ENCODE data around the gene RNU2-63P. TPM values are rescaled to one million over a fixed set of nuclear protein-coding genes. Genes with fewer than 3 reads are reported as not detected.

Gene RNU2-63P
- total RNA-seq, 1 experiment from 2014 or later: not detected

DNA sequence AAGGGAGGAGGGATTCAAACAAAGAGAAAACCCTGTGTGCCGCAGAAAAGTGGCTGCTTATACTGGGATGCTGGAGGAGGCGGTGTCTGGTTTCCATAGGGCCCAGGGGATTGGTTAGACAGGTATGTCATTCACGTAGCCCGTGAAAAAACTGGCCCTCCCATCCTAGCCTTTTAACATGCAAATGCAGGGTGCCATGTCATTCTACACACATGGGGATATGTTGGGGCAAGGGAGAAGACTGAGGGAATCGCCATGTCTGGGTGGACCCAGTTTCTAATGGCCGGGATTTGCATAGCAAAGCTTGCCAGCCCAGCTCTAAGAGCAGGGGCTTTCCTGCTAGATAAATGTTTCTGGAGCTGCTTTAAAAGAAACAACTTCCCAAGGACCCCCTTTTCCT lies 8.2 kb upstream of the RNU2-63P start:
- TF ChIP-seq, protein P1, sequence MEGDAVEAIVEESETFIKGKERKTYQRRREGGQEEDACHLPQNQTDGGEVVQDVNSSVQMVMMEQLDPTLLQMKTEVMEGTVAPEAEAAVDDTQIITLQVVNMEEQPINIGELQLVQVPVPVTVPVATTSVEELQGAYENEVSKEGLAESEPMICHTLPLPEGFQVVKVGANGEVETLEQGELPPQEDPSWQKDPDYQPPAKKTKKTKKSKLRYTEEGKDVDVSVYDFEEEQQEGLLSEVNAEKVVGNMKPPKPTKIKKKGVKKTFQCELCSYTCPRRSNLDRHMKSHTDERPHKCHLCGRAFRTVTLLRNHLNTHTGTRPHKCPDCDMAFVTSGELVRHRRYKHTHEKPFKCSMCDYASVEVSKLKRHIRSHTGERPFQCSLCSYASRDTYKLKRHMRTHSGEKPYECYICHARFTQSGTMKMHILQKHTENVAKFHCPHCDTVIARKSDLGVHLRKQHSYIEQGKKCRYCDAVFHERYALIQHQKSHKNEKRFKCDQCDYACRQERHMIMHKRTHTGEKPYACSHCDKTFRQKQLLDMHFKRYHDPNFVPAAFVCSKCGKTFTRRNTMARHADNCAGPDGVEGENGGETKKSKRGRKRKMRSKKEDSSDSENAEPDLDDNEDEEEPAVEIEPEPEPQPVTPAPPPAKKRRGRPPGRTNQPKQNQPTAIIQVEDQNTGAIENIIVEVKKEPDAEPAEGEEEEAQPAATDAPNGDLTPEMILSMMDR (conservative IDR thresholded peaks at IDR 0.05): no peak
- no peak for TF ChIP-seq EZH2 (IDR thresholded peaks at IDR 0.05; ENCODE audit: low read depth)
- H3K4me1 ChIP-seq (replicated peaks; ENCODE audit: insufficient read depth): no peaks in the 10 kb centered on the region
- no peaks in the 10 kb centered on the region for H3K9me3 ChIP-seq (ENCODE audit: insufficient read depth, low read depth)
- H3K4me3 ChIP-seq: no peak overlapping the region
- no peaks in the 10 kb centered on the region for H3K79me2 ChIP-seq (ENCODE audit: low read depth)
- peaks cover 8% of the 10 kb centered on the region for H3K36me3 ChIP-seq (ENCODE audit: low read depth)
- H2AFZ ChIP-seq: no peak overlapping the region
- ChIA-PET CTCF (no interaction called here), POLR2A (ENCODE audit: unreplicated experiment) (no interaction called here)
- no peaks in the 10 kb centered on the region for H3F3A ChIP-seq (ENCODE audit: insufficient read depth, low read depth)
- H3K4me2 ChIP-seq: no peak overlapping the region
- DNase-seq: no peak
- no peaks in the 10 kb centered on the region for H4K20me1 ChIP-seq (ENCODE audit: insufficient read depth)
- H3K27me3 ChIP-seq (ENCODE audit: insufficient read depth, low read depth): no peaks in the 10 kb centered on the region
- H3K27ac ChIP-seq: no peak overlapping the region
- BruUV-seq (replicated peaks): no TSS peak
- intact Hi-C loops (cut with micrococcal nuclease; ENCODE audit: unreplicated experiment): no loop called here
- 0 out of 2 replicates have a peak, but pooled peaks cover 4% of the 10 kb centered on the region for H3K9me2 ChIP-seq (ENCODE audit: insufficient read depth)

- Histone ChIP-seq H3K4me3 (no peak overlapping the region), H3K36me3 (ENCODE audit: low read depth) (no peaks in the 10 kb centered on the region), H4K20me1 (ENCODE audit: insufficient read depth) (no peaks in the 10 kb centered on the region), H3K9me3 (ENCODE audit: insufficient read depth, low read depth) (no peaks in the 10 kb centered on the region), H3K79me2 (ENCODE audit: low read depth) (no peaks in the 10 kb centered on the region), H3K4me2 (no peak overlapping the region), H2AFZ (no peak overlapping the region), H3K27me3 (ENCODE audit: insufficient read depth, low read depth) (no peaks in the 10 kb centered on the region), H3K9me2 (ENCODE audit: insufficient read depth) (0 out of 2 replicates have a peak, but pooled peaks cover 4% of the 10 kb centered on the region), H3K4me1 (replicated peaks; ENCODE audit: insufficient read depth) (no peaks in the 10 kb centered on the region), H3F3A (ENCODE audit: insufficient read depth, low read depth) (no peaks in the 10 kb centered on the region), H3K27ac (no peak overlapping the region)
- no peak for TF ChIP-seq EZH2 (IDR thresholded peaks at IDR 0.05; ENCODE audit: low read depth)
- TF ChIP-seq, protein P1 (conservative IDR thresholded peaks at IDR 0.05): no peak
- ChIA-PET CTCF (interaction anchor here (0.7 kb wide), 1 partner anchor 20 kb away, joined by 3 read pairs; no protein-coding TSS in a partner anchor), POLR2A (ENCODE audit: unreplicated experiment) (no interaction called here)
- no TSS peak for BruUV-seq (replicated peaks)
- DNase-seq: no peak
- intact Hi-C loops (cut with micrococcal nuclease; ENCODE audit: unreplicated experiment): no loop called here
Observed at GRCh38 chr2:88022669-88022921, 6.2 kb upstream of the RNU2-63P start.

DNA sequence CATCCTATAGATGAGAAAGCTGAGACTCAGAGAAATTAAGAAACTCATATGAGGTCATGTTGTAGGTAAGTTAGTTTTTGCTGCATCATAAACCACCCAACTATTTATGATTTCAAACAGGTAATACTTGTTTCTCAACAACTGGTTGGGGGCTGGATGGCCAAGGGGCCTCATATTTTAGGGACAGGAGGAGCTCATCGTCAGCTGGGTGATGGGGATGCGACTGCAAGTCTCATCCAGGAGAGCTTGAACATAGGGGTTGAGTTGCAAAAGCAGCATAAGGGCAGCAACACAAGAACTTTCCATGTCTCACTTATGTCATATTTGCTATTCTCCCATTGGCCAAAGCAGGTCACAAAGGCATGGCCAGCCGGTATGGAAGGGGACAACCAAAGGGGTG lies 3.6 kb upstream of the RNU2-63P start:
- CTCF ChIA-PET: no interaction called here

More for the DNA sequence above, 3.6 kb upstream of the RNU2-63P start:
- intact Hi-C loops (cut with micrococcal nuclease; ENCODE audit: unreplicated experiment): no loop called here
- H2AFZ ChIP-seq: no peak overlapping the region
- no peaks in the 10 kb centered on the region for H4K20me1 ChIP-seq (ENCODE audit: insufficient read depth)
- H3K9me3 ChIP-seq (ENCODE audit: insufficient read depth, low read depth): no peaks in the 10 kb centered on the region
- peaks cover 8% of the 10 kb centered on the region; the same call in 1 of the 2 replicates for H3F3A ChIP-seq (ENCODE audit: insufficient read depth, low read depth)
- TF ChIP-seq EZH2 (IDR thresholded peaks at IDR 0.05; ENCODE audit: low read depth): no peak
- TF ChIP-seq, protein P1 (conservative IDR thresholded peaks at IDR 0.05): no peak
- no TSS peak for BruUV-seq (replicated peaks)
- no peak for DNase-seq
- no peaks in the 10 kb centered on the region for H3K79me2 ChIP-seq (ENCODE audit: low read depth)
- H3K4me3 ChIP-seq: no peak overlapping the region
- H3K36me3 ChIP-seq (ENCODE audit: low read depth): no peaks in the 10 kb centered on the region
- POLR2A ChIA-PET (ENCODE audit: unreplicated experiment): no interaction called here
- no peaks in the 10 kb centered on the region for H3K9me2 ChIP-seq (ENCODE audit: insufficient read depth)
- H3K4me2 ChIP-seq: no peak overlapping the region
- H3K4me1 ChIP-seq (replicated peaks; ENCODE audit: insufficient read depth): 0 out of 2 replicates have a peak, but pooled peaks cover 7% of the 10 kb centered on the region
- no peak overlapping the region for H3K27ac ChIP-seq
- no peaks in the 10 kb centered on the region for H3K27me3 ChIP-seq (ENCODE audit: insufficient read depth, low read depth)
